Endometrial microvascular endothelial cells (primary cell): ENCODE measurements around the gene DPH1. TPM values are rescaled to one million over a fixed set of nuclear protein-coding genes. Genes with fewer than 3 reads are reported as not detected.

ENCODE experiments used
- in situ Hi-C: cut with HindIII; loops from 2 replicates; pipeline ENCODE4 v1.10.0; 2017; ENCODE audit warnings: low sequenced_read_pairs, low pct_unique_long_range_greater_than_20kb; ENCODE audit errors: inconsistent ontology term
- total RNA-seq: library from RNA; depleted of rRNA; stranded (reverse); fragments of >200 nt; gene quantifications from one replicate; pipeline ENCODE4 v1.2.3, GENCODE V29; 2015; ENCODE audit errors: inconsistent ontology term

Gene DPH1
- total RNA-seq, 1 donor from 2014 or later = 38.8 TPM

DNA sequence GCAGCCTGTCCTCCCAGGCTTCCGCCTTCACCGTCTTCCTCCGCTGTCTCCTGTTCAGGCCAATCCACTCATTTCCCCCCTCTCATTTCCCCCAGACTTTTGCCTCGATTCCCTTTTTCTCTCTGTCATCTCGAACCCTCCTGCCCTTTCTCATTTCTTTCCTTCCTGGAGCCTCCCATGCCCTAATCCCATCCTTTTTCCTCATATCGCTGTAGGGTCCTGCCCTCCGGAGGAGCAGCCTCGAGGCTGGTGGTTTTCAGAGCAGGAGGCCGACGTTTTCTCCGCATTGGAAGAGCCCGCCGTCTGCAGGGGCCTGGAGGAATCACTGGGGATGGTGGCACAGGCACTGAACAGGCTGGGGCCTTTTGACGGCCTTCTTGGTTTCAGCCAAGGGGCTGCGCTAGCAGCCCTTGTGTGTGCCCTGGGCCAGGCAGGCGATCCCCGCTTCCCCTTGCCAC lies 12.5 kb downstream of the DPH1 start:
- in situ Hi-C loops = loop anchor here (25.0 kb wide), 1 partner anchor 130 kb away; no protein-coding TSS in a partner anchor

DNA sequence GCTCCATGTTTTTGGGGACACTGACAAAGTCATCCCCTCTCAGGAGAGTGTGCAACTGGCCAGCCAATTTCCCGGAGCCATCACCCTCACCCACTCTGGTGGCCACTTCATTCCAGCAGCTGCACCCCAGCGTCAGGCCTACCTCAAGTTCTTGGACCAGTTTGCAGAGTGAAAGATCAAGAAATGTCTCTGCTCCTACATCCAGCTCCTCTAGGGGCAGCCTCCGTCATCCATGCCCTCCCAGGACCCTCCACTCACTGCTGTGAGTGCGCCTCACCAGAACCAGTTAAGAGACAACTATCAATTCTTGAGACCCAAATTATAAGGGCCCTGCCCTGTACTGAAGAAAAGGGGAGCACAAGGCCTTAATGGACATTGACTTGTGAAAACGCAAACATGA lies 13.0 kb downstream of the DPH1 start:
- in situ Hi-C loops = loop anchor here (25.0 kb wide), 1 partner anchor 131 kb away; no protein-coding TSS in a partner anchor

DNA sequence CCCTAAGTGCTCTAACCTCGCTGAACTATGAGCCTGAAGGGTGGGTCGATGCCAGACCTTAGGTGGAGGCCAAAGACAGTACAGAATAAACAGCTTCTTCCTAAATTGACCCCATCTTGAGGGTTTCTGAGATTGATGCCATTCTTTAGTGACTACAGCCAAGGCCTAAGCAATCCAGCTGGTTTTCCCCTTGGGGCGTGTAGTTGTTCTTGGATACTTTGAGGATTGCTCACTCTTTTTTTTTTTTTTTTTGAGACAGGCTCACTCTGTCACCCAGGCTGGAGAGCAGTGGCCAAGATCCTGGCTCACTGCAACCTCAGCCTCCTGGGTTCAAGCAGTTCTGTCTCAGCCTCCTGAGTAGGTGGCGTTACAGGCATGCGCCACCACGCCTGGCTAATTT lies 13.8 kb downstream of the DPH1 start:
- in situ Hi-C loops = loop anchor here (25.0 kb wide), 1 partner anchor 131 kb away; no protein-coding TSS in a partner anchor

DNA sequence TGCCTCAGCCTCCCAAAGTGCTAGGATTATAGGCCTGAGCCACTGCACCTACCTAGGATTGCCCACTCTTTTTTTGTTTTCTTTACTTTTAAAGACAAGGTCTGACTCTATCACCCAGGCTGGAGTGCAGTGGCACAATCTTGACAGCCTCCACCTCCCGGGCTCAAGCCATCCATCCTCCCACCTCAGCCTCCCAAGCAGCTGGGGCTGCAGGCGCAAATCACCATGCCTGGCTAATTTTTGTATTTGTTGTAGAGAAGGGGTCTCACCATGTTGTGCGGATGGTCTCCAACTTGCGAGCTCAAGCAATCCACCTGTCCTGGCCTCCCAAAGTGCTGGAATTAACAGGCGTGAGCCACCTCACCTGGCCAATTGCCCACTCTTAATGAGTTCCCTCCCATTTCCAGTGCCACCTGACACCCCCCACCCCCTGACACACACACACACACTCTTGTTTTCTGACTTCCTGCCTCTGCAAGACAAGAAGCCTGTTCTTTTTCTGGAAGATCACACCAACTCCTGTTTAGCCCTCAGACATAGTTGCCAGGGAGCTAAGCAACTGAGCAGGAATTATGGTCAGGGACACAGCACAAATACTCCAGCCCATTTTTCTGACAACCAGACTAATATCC lies 14.4 kb downstream of the DPH1 start:
- in situ Hi-C loops = loop anchor here (25.0 kb wide), 1 partner anchor 132 kb away; no protein-coding TSS in a partner anchor

DNA sequence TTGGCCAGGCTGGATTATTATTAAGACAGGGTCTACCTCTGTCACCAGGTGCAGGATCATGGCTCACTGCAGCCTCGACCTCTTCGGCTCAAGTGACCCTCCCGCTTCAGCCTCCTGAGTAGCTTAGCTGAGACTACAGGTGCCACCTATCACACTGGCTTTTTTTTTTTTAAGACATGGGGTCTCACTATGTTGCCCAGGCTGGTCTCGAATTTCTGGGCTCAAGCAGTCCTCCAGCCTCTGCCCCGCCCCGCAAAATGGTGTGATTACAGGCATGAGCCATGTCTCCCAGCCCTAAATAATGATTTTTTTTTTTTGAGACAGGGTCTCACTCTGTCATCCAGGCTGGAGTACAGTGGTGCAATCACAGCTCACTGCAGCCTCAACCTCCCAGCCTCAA lies 17.6 kb downstream of the DPH1 start:
- in situ Hi-C loops = loop anchor here (25.0 kb wide), 1 partner anchor 135 kb away; no protein-coding TSS in a partner anchor

DNA sequence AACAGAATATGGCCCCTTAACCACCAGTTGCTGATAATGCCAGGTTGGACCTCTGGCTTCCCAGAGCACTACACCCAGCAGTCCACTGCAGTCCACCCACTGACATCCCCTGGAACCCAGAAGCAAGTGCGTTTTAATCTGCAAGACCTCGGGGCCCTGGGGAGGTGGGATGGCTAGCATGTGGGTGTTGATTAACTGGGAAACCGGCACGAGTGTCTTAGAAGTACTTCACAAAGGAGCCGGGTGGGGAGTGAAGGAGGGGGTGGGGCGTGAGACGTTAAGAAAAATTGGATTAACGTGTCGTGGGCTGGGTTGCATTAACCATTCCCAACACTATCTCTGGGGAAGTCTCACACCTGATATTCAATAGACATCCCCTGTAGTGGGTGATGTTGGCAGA lies 18.9 kb downstream of the DPH1 start:
- in situ Hi-C loops = loop anchor here (25.0 kb wide), 1 partner anchor 137 kb away; no protein-coding TSS in a partner anchor

DNA sequence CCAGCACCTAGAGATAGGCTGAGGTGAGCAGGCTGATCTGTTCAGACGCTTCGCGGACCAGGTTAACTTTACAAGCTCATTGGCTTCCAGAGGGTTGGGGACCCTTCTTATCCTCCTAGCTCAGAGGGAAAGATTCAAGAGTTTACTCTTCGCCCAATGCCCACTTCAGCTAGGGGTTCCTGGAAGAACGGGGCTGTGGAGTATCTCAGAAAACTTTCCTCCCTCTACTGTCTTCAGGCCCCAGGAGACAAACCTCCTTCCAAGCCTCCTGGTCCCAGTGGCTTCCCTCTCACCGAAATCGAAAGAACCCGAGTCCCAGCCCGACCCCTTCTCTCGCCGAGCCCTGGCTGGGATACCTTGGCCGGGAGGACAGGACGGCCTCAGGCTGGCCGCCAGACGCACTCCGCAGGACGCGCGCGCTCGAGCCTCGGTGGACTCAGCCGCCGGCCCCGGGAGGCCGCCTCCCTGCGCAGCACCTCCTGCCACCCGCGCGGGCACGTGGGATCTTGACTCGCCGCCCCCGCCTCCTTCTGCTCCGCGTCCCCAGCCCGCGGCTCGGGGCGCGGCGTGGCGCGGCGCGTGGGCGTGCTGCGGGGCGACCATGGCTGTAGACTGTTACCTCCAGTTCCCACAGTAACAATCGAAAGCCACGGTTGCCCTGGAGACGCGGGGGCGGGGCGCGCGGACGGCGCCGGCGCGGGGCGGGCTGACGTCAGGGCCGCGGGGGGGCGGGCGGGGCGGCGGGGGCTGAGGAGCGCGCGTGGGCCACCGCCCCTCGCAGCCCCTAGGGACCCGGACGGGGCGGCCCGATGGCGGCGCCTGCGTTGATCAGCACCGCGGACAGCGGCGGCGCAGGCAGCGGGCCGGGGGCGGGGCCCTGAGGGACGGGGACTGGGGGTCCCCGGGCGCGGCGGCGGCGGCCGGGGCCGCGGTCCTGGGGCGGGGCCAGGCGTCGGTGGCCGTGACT lies 19.7 kb downstream of the DPH1 start:
- in situ Hi-C loops = loop anchor here (25.0 kb wide), 1 partner anchor 137 kb away; no protein-coding TSS in a partner anchor

DNA sequence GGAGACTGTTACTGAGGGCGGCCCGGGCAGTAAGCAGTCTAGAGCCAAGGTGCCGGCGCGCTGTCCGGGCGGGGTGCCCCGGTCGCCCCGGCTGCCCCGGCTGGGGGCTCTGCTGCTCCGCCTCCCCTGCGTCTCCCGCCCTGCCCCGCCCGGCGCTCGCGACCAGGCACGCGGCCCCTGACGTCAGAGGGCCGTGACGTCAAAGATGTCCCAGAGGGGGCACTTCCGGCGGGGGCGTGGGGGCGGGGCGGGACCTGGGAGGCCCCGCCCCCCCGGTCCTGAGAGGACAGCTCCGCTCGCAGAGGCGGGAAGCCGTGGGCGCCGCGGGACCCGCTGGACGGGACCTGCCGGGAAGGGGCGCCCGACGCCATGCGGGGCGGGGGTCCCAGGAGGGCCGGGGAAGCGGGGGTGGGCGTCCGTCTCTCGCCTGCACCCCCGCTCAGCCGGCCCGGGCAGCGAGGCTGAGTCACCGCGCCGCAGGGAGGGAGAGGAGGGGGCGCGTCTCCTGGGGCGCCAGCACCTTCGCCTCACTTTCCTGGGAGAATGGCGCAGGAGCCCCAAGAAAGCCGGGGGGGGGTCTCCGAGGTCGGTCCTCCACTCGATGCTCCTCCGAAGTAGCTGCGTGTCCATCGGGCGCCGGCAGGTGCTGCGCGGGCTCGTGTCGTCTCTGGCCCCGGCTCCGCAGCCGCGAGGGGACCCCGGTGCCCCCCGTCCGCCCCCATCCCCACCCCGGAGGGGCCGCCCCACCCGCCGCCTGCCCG lies 20.5 kb downstream of the DPH1 start:
- in situ Hi-C loops = no loop called here

DNA sequence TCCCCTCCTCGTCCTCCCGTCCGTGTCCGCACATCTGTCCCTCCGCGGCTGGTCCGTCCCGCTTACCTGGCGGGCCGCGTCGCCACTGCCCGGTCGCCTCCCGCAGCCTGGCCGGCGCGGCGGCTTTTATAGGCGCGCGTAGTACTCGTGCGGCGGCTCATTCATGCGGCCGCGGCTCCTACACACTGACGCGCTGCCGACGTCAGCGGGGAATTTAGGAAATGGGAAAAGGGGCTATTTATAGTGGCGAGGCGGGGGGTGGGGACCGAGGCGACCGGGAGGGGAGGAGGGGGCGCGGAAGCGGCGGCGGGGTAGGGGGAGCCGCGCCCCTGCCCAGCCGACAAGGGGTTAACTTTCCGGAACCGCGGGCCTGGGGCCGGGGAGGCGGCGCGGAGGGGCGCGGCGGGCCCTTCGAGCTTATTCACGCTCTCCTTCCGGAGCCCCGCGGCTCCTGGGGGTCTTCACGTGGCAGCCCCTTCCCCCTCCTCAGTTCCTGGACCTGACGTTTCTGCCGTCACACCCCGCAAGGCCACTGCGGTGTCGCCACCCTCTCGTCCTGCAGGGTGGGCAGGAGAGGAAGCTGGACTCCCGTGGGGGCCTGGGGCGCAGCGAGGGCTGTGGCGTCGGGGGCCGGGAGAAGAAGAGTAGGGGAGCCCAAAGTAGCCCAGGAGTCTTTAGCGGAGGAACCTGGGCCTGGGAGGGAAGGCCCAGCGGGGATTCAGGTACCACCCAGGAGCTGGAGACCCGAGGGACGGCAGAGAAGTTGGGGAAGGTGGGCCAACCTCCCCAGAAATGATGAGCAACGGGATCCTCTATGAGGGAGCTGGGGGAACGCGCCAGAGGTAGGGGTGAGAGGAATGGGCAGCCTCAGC lies 21.3 kb downstream of the DPH1 start:
- in situ Hi-C loops = no loop called here

DNA sequence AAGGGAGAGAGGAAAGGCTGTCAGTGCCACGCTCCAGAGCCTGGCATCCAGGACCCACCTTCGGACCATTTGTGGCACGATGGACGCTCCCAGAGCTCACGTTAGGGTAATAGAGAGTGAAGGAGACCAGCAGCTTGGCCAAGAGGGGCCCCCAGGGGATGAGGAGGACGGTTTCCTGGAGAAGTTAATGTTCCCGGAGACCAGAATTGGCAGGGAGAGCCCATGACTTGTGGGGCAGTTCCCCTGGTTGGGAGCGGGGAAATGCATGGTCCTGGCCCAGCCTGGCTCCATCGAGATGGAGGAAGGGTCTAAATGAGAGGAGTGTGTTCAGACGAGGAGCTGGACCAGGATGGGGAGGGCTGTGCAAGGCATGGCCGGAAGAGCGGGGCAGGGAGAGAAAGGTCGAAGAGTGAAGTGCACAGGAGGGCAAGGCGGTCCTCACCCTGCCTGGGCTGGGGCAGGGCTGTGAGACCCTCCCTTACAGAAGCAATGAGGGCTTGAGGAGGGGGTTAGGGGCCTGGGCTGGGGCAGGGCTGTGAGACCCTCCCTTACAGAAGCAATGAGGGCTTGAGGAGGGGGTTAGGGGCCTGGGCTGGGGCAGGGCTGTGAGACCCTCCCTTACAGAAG lies 22.1 kb downstream of the DPH1 start:
- in situ Hi-C loops = no loop called here

DNA sequence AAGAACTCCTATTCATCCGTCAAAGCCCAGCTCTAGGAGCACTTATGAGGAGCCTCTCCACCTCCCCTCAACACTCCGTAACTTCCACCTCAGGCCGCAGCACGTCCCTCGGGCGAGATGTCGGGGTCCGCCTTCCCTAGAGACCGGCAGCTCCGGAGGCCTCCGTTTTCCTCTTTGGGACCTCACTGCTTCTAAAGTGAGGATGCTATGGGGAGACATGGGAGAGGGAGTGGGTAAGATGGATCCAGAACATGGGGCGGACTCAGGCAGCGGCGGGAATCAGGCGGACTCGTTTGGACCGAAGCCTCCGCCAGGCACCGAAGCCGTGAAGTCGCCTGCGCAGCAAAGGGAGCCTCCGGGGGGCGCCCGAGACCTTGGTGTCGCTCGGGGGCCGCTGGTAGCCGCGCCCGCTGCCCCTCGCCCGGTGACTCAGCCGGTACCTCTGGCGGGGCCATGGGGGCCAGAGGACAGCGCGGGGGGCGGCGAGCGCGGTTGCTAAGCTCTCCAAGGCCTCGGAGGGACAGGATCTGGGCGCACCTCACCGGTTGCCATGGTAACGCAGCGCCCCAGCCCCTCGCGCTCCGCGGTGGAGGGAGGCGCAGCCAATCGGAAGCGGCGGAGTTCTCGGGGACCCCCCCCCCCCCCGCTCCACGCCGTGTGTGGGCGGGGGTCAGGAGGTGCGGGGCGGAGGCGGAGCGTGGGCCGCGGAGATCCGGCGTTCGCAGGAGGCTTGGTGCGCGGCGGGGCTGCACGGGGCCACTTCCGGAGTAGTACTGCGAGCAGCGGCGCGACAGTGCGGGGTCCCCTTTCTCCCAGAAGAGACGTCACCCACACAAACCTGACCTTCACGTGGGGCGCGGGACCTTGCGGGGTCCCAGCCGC lies 23.7 kb downstream of the DPH1 start:
- in situ Hi-C loops = no loop called here

DNA sequence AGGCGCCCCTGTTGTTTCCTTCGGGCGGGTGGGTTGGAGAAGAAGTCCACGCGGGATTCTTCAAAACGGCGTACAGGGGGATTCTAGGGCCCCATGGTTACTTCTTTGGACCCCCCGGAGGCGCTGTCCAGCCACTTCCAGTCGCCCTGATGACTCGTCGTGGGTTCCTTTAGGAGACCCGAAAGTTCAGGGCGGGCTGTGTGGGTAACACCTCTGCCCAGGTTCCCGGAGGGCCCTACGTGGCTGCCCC lies 24.2 kb downstream of the DPH1 start:
- in situ Hi-C loops = no loop called here

DNA sequence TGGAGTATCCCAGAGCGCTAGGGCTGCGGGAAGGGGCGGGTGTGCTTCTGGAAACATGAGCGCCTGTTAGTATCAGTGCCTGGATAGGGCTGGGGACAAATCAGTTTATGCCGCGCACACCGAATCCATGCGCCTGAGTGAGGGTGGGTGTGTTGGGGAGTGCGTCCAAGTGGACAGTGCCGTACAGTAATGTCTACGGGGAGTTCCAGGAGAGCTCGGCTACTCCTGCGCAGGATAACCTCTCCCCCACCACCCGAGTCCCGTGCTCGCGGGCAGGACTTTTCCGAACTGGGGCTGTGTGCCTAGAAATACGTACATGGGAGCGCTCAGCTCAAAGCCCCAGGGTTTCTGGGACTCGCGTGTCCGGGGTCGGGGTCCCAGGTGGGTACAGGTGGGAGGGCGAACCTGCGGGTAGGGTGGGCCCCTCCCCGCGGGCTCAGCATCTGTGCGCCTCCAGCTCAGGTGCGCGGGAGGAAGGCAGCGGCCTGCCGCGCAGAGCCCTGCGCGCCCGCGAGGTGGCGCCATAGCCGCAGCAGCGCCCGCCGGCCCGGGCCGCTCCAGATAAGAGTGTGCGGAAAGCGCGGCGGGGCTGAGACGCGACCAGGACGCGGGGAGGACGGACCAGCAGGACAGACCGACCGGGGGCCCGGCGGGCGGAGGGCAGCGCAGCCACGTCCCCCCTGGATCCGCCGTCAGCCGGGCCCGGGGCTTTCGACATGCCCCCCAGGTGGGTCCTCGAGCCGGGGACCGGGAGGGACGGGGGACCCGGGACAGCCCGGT lies 24.7 kb downstream of the DPH1 start, which contains the start of gene HIC1:
Gene HIC1, plus strand, starts transcription at position 592 of the 780 bp plus-strand sequence. CDS start 1,588 bp downstream, outside the sequence.
- in situ Hi-C loops = no loop called here

DNA sequence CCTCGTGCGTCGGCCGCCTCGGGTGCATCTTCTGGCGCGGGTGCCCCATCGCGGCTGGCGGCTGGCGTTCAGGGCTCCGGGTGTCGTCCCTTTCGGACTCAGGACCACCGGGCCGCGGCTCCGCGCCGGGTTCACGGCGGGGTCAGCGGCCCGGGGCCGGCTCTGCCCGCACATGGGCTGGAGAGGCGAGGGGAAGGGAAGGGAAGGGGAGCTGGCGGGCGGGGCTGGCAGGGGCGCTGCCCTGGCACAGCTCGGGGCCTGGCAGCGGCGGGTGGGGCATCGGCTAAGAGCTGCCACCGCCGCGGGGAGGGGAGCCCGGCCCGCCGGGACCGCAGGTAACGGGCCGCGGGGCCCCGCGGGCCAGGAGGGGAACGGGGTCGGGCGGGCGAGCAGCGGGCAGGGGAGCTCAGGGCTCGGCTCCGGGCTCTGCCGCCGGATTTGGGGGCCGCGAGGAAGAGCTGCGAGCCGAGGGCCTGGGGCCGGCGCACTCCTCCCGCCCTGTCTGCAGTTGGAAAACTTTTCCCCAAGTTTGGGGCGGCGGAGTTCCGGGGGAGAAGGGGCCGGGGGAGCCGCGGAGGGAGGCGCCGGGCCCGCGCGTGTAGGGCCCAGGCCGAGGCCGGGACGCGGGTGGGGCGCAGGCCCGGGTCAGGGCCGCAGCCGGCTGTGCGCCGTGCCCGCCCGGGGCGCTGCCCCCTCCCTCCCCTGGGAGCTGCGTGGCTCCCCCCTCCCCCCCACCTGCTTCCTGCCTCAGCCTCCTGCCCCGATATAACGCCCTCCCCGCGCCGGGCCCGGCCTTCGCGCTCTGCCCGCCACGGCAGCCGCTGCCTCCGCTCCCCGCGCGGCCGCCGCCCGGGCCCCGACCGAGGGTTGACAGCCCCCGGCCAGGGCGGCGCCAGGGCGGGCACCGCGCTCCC lies 25.6 kb downstream of the DPH1 start:
- in situ Hi-C loops = no loop called here
